Left ventricle myocardium superior (tissue), 1 donor: Measurements from ENCODE around the gene C21orf58. TPM values are rescaled to one million over a fixed set of nuclear protein-coding genes. Genes with fewer than 3 reads are reported as not detected.
"Not testable (repeated sequence)": the region's sequence is repeated elsewhere in the genome, so short reads cannot be mapped to it uniquely, and the experiment has no call there.

Experiments
- ATAC-seq: fragments of 200-7000 bp; cut with Tn5 transposase; one replicate; pipeline ENCODE4 v1.9.1; 2020; ENCODE audit warnings: mild to moderate bottlenecking, moderate library complexity
- DNase-seq: peaks from one replicate; pipeline ENCODE4 v3.0.0-alpha.2; 2020
- intact Hi-C: fragments of 100-400 bp; cut with micrococcal nuclease; formaldehyde crosslinking; loops from one replicate; pipeline ENCODE4 v1.11.0; 2022
- long read RNA-seq: library from polyadenylated mRNA; unstranded; transcript quantifications from one replicate; pipeline ENCODE4 v2.0.0, GENCODE V29; 2021
- total RNA-seq: library from RNA; stranded (reverse); fragmentation: NEBNext Ultra II Directional; extraction: Animal tissue kit (Norgen Biotek cat#: 25700); gene quantifications from one replicate; pipeline ENCODE4 v1.2.1, GENCODE V29; 2021
- donor health status: DM: no; HTN: yes; CAD: no; lungs with severe emphysema.

C21orf58 gene
- total RNA-seq: 1.2 TPM
- long read RNA-seq: 0 reads

DNA sequence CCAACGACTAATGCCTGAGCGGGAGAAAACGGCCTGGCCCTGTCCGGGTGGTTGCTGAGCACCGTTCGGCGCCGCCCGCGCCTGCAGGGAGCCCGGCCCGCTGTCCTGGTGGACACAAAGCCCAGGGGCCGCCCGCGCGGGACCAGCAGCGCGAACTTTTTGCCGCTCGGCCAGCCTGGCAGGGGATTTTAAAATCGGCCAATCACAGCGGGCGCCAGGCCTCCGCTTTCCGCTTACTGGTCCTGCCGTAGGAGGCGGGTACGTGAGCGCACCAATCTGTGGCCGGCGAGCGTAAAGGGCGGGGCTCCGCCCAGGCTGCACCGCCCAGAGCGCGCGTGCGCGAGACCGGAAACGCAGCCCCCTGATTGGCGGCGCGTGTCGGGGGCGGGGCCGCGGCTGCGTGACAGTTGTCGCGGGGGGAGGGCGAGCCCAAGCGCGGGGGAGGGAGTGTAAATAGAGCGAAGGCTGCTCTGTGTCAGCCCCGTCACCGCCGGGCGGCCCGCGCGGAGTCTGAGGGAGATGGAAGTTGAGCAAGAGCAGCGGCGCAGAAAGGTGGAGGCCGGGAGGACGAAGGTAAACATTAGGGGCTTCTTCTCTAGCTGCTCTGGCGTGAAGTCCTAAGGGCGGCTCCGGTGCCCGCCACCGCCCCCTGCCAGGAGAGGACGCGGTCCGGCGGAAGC lies at the start of gene C21orf58, which contains the start of gene PCNT:
Gene C21orf58, minus strand, starts transcription at position 161 of the 680 bp plus-strand sequence. CDS start 1,132 bp downstream, outside the sequence.
Gene PCNT, plus strand, starts transcription at position 447 of the 680 bp plus-strand sequence. Its CDS starts 73 bp downstream, at position 520.
- intact Hi-C loops: no loop called here

DNA sequence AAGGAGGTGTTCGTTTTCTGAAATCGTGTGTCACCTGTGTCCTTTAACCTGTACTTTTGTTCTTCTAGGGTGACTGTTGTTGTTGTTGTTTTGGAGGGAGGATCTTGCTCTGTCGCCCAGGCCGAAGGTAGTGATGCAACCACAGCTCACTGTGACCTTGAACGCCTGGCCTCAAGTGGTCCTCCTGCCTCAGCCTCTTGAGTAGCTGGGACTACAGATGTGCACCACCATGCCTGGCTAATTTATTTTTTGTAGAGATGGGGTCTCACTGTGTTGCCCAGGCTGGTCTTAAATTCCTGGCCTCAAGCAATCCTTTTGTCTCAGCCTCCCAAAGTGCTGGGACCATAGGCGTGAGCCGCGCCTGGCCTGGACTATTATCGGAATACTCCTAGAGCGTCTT lies 49.3 kb upstream of the C21orf58 start:
- ATAC-seq, DNase-seq, intact Hi-C loops: not testable (repeated sequence)

More for the DNA sequence above, at the start of gene C21orf58, which contains the start of gene PCNT:
- ATAC-seq (peak; percentile 93), DNase-seq (peak; percentile 100)

DNA sequence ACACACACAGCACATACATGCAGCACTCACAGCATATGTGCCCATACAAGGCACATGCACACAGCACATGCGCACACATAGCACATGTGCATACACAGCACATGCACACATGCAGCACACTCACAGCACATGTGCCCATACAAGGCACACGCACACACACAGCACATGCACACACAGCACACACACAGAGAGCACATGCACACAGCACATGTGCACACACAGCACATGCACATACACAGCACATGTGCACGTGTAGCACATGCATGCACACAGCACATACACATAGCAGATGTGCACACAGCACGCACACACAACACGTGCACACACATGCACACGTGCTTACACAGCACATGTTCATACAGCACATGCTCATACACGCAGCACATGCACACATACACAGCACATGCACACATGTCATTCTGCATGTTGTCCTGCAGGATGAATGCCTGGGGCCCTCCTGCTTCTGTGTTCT lies 48.4 kb upstream of the C21orf58 start:
- no peak for DNase-seq
- no peak for ATAC-seq
- intact Hi-C loops: no loop called here

DNA sequence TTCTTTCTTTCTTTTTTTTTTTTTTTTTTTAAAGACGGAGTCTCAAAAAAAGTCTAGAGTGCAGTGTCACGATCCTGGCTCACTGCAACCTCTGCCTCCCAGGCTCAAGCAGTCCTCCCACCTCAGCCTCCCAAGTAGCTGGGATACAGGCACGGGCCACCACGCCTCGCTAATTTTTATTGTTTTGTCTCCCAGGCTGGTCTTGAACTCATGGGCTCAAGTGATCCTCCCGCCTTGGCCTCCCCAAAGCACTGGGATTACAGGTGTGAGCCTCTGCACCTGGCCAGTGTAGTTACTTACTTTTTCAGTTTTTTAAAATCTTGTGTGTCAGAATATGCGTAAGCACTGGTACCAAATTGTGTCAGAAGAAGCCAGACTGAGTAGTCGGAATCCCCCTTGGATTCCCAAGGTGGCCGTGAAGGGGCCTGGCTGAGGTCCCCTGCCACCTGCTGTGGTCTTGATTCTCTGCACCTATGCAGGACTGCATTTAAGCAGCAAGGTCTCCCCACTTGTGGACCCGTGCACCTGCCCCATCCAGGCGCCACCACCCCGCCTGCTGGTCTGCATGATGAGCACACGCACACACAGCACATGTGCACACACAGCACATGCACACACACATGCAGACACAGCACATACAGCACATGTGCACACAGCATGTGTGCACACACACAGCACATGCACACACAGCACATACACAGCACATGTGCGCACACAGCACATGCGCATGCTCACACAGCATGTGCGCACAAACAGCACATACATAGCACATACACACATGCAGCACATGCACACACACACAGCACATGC lies 47.7 kb upstream of the C21orf58 start:
- ATAC-seq: no peak
- intact Hi-C loops: no loop called here
- DNase-seq: no peak

DNA sequence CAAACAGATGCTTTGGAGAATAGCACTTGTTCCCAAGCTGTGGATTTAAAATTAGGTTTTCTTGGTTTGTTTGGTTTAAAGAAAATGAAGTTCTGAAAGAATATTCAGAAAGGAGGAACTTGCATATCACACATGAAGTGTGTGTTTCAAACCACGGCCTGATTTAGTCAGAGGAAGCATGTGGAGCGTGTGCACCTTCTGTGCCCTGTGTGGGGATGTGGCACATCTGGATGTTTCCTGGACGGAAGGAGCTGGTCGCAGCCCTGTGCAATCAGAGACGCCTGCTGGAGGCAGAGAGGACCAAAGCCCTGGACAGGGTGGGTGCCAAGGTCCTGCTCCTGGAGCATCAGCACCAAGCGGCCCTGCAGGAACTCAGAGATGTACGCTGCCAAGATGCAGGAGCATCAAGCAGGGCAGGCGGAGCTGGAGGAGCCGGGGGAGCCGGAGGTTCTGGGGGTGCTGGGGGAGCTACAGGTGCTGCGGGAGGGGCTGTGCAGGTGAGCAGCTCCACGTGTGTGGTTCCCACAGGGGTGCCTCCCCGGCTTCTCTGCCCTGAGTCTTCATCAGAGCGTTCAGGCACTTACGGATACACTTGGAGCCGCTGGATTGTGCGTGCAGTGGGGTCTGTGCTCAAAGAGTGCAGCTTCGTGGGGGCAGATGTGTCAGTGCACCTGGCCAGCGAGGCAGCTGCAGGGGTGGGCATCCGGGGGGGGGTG lies 46.0 kb upstream of the C21orf58 start:
- no peak for ATAC-seq
- intact Hi-C loops: no loop called here

DNA sequence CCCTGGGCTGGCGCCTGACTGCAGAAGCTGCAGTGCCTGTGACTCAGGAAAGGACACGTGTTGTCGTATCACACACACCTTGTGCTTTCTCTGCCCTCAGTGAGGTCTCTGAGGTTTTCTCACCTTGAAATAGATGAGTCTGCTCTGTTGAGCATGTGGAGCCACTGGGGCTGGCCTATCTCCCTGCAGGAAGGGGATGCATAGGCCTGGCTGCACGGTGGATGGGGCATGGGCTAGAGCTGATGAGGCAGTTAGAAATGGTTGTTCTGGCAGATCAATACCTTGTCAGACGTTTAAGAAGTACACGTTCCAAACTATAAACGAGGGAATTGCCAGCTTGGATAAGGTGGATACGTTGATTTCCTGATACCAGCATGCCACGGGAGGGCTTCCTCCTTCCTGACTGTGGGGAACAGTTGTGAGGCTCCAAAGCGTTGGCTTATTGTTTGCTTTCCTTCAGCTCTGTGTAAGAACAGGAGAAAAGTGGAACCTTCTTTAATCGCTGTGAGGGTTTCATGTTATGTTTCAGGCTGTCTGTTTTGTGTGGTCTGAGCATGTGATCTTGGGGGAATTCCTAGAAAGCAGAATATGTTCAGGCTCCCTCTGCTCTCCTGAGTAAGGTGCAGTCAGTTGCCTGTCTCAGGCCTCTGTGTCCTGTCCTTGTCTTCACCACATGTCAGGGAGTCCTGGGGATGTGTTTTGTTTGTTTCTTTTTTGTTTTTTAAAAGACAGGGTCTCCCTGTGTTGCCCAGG lies 45.0 kb upstream of the C21orf58 start:
- ATAC-seq (peak; percentile 13), DNase-seq (peak; percentile 26)
- intact Hi-C loops: no loop called here

More for the DNA sequence above, 46.0 kb upstream of the C21orf58 start:
- DNase-seq: no peak

DNA sequence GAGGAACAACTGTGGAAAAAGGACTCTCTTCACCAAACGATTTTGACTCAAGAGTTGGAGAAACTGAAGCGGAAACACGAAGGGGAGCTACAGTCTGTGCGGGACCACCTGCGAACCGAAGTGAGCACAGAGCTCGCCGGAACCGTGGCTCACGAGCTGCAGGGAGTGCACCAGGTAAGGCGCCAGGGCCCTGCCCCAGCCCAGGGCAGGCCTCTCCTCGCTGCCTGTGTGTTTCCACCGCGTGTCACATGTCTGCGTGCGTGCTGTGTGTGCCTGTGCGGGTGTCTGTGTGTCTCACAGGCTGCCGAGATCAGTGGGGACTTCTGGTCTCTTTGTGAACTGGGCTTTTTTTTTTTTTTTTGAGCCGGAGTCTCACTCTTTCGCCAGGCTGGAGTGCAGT lies 43.3 kb upstream of the C21orf58 start:
- intact Hi-C loops: no loop called here
- ATAC-seq: no peak
- no peak for DNase-seq

DNA sequence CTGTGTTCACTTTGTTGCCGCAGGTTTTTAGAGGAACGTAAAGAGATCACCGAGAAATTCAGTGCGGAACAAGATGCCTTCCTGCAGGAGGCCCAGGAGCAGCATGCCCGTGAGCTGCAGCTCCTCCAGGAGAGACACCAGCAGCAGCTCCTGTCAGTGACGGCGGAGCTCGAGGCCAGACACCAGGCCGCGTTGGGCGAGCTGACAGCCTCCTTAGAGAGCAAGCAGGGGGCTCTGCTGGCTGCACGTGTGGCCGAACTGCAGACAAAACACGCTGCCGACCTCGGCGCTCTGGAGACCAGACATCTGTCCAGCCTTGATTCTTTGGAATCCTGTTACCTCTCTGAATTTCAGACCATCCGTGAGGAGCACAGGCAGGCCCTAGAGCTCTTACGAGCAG lies 42.9 kb upstream of the C21orf58 start:
- no peak for ATAC-seq
- no peak for DNase-seq
- intact Hi-C loops: no loop called here

DNA sequence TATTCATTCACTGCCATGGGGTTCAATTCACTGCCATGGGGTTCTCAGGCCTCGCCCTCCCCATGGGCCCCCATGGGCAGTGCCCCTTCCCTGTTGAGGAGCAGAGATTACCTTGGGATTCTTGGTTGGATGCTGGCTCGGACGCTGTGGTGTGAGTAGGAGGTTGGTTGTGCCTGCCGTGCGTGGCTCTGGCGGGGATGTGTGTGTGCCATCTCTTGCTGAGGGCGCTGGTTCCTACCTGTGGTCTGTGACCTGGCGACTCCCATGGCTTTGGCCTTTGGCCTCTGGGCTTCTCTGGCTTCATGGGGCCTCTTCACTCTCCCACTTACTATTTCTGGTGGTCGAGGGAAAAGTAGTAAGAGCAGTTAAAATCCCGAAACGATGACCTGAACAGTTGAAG lies 42.4 kb upstream of the C21orf58 start:
- DNase-seq: no peak
- intact Hi-C loops: no loop called here
- ATAC-seq: no peak

DNA sequence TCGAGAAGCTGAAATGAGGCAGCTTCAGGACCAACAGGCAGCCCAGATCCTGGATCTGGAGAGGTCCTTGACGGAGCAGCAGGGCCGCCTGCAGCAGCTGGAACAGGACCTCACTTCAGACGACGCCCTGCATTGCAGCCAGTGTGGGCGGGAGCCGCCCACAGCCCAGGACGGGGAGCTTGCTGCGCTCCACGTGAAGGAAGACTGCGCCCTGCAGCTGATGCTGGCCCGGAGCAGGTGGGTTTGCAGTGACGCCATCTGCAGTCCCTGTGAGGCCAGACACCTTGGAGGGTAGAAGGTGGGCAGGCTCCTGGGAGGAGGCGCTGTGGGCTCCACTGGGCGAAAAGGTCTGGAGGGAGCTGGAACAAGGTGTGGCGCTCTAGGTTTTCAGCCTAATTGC lies 40.0 kb upstream of the C21orf58 start:
- DNase-seq (no peak), ATAC-seq (no peak)
- intact Hi-C loops: no loop called here

DNA sequence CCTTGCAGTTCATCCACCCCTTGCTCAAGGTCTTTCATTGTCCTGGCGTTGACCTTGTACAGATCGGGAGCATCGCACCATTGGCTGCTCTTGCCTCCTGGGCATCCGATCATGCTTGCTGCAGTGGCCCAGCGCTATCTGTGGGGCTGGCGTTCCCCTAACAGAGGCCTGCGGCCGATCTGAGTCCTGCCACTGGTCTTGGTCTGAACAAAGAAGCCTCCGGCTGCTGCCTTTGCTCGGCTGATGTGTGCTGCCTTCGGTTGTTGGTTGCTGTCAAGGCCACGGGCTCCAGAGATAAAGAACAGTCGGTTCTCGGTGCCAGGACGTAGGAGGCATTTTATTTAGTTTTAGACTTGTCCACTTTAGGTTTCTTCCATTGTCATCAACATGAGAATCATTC lies 39.3 kb upstream of the C21orf58 start:
- DNase-seq (no peak), ATAC-seq (peak; percentile 26)
- intact Hi-C loops: no loop called here

DNA sequence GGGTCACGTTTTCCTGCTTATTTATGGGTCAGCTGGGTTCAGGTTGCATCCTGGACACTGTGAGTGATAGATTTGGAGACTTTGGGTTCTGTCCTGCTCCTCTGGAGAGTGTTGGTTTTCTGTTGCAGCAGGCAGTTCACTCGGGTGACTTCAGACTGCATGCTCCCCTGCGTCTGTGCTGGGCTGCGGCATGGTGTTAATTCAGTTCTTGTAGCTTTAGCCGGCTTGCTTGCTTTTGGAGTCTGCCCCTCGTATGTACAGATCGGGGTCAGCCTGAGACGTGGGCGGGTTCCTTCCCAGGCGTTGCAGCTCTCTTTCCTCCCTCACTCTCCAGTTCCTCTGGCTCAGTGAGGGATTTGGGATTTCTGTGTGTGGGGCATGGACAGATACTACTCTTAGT lies 38.3 kb upstream of the C21orf58 start:
- intact Hi-C loops: no loop called here
- ATAC-seq: no peak
- DNase-seq: no peak

DNA sequence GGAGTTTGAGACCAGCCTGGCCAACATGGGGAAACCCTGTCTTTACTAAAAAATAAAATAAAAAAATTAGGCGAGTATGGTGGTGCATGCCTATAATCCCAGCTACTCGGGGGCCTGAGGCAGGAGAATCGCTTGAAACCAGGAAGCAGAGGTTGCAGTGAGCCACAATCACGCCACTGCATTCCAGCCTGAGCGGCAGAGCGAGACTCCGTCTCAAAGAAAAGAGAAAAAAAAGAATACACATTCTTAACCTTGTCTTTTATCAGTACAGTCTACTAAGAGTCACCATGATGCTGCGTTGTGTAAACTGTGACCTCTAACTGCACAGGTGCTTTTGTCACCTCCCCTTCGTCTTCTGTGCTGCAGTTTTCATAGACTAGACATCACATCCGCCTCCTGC lies 37.5 kb upstream of the C21orf58 start:
- DNase-seq (no peak), ATAC-seq (no peak)
- intact Hi-C loops: no loop called here

DNA sequence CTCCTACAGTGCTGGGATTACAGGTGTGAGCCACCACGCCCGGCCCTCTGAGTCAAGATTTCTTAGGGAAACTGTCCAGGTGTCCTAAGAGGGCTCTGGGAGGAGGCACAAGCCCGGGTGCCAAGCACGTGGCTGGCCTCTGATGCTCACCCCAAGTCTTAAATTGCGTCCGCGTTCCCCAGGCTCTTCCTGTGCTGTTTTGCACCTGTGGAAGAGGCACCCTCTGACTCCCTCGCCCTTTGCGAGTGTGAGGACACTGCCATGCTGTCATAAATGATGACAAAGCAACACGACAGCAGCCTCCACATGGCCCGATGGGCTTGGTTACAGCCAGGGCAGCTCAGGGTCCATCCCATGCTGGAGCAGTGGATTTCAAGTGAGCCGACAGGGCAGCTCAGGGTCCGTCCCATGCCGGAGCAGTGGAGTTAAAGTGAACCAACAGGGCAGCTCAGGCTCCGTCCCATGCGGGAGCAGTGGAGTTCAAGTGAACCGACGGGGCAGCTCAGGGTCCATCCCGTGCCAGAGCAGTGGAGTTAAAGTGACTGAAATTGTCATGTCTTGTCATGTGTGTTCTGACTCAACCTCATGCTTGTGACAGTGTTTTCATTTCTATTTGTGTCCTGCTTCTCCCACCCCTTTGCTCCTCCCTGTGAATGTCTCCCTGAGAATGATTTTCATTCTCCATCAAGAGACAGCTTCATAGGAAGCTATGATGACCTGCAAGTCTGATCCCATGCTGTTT lies 34.2 kb upstream of the C21orf58 start:
- DNase-seq (no peak), ATAC-seq (no peak)
- intact Hi-C loops: no loop called here

DNA sequence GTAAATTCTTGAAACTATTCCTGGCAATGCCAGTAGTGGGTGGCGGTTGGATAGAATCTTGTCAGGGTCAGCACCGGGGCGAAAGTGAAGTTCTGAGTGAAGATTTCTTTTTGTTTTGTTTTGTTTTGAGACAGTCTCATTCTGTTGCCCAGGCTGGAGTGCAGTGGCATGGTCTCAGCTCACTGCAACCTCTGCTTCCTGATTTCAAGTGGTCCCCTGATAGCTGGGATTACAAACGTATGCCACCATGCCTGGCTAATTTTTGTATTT lies 33.6 kb upstream of the C21orf58 start:
- intact Hi-C loops: no loop called here
- DNase-seq (no peak), ATAC-seq (no peak)

DNA sequence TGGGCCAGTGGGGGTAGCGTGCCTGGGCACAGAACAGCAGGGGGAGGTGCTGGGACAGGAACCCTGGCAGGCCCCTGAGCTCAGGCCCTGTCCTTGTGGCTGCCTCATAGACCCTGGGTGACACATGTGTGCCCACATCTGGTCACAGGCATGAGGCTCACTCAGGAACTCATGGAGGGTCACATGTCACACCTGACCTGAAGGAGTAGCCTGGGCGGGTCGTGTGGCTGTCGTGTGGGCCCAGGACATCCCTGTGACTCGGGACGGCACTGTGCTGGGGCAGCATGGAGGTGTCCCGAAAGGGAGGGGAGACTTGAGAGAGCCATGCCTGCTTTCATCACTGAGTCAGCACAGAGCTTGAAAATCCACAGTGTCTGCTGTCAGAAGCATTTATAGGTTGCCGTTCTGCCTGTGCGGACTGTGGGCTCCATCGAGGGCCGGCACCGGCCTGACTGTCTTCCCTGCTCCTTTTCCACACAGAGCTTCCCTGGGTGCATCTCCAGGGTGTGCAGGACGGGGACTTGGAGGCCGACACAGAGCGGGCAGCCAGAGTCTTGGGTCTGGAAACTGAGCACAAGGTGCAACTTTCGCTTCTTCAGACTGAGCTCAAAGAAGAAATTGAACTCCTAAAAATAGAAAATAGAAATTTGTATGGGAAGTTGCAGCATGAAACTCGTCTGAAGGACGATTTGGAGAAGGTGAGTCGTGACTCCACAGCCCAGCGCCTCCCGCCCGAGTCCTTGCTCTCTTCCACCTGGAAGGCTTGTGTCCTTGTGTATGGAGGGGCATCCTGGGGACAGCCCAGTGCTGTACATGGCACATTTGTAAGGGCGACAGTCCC lies 33.0 kb upstream of the C21orf58 start:
- ATAC-seq (peak; percentile 8), DNase-seq (peak; percentile 15)
- intact Hi-C loops: no loop called here

DNA sequence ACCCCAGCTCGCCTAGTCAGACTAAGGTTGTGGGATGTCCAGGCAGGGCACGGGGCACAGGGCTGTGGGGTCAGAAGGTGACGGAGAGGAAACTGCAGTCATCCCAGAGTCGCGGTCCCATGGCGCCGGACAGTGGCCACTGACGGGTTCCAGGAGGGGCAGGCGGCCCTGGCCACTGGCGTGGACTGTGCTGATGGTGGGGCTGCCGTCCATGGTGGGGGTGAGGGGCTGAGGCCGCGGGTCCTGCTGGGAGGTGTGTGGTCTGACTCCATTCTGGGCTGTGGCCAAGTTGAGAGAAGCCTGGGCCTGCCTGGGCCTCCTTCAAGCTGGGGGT lies 32.3 kb upstream of the C21orf58 start:
- DNase-seq: no peak
- intact Hi-C loops: no loop called here
- no peak for ATAC-seq
